Liver (tissue), 9 donors: ENCODE data around the gene TEAD2. TPM values are rescaled to one million over a fixed set of nuclear protein-coding genes. Genes with fewer than 3 reads are reported as not detected.

Source experiments
- DNase-seq: peaks from one replicate; pipeline ENCODE4 v3.0.0-alpha.2; 2017; ENCODE audit warnings: low spot score
- H3K27ac ChIP-seq, 2 donors: one replicate each; pipeline ENCODE4 v1.7.0; 2013; ENCODE audit warnings: inconsistent platforms in 2 of 2, low read length in 2 of 2, control low read depth in 1 of 2, low read depth in 1 of 2, mild to moderate bottlenecking in 1 of 2
- H3K27me3 ChIP-seq, 4 donors: one replicate each; pipeline versions ENCODE4 v1.6.1 to v1.7.0; 2013; ENCODE audit warnings: low read length in 3 of 4, inconsistent platforms in 1 of 4, mild to moderate bottlenecking in 1 of 4, moderate library complexity in 1 of 4; ENCODE audit not compliant: control insufficient read depth in 4 of 4, insufficient read depth in 4 of 4
- H3K36me3 ChIP-seq, 4 donors: one replicate each; pipeline versions ENCODE4 v1.6.1 to v1.7.0; 2013; ENCODE audit warnings: low read length in 3 of 4, mild to moderate bottlenecking in 3 of 4, low read depth in 1 of 4, moderate library complexity in 1 of 4; ENCODE audit not compliant: control insufficient read depth in 4 of 4, insufficient read depth in 3 of 4
- H3K4me1 ChIP-seq, 4 donors: one replicate each; pipeline versions ENCODE4 v1.6.1 to v1.7.0; 2013; ENCODE audit warnings: low read length in 3 of 4, mild to moderate bottlenecking in 3 of 4, moderate library complexity in 1 of 4; ENCODE audit not compliant: control insufficient read depth in 4 of 4, insufficient read depth in 4 of 4
- H3K4me3 ChIP-seq, 3 donors: one replicate each; pipeline versions ENCODE4 v1.6.1 to v1.7.0; 2013; ENCODE audit warnings: low read length in 3 of 3, control low read depth in 1 of 3, low read depth in 1 of 3, mild to moderate bottlenecking in 1 of 3
- H3K9ac ChIP-seq, 2 donors: one replicate each; pipeline ENCODE4 v1.7.0; 2013; ENCODE audit warnings: low read length in 2 of 2, mild to moderate bottlenecking in 2 of 2, moderate library complexity in 2 of 2, control low read depth in 1 of 2, low read depth in 1 of 2
- H3K9me3 ChIP-seq, 4 donors: one replicate each; pipeline versions ENCODE4 v1.6.1 to v1.7.0; 2013; ENCODE audit warnings: low read length in 3 of 4; ENCODE audit not compliant: control insufficient read depth in 4 of 4
- FOXA2 ChIP-seq: IDR thresholded peaks from 2 replicates; pipeline ENCODE4 v1.6.1; 2016; ENCODE audit warnings: antibody characterized with exemption
- MAX ChIP-seq: IDR thresholded peaks from 2 replicates; pipeline ENCODE4 v1.6.1; 2016; ENCODE audit warnings: antibody characterized with exemption
- NR2F2 ChIP-seq: IDR thresholded peaks from 2 replicates; pipeline ENCODE4 v1.6.1; 2016; ENCODE audit warnings: antibody characterized with exemption
- RAD21 ChIP-seq, 2 donors: IDR thresholded peaks; 2 replicates each; pipeline ENCODE4 v1.6.1; 2016; ENCODE audit warnings: antibody characterized with exemption in 2 of 2, mild to moderate bottlenecking in 2 of 2
- RXRA ChIP-seq, 2 donors: IDR thresholded peaks; 2 replicates each; pipeline ENCODE4 v1.6.1; 2017 to 2018; ENCODE audit warnings: antibody characterized with exemption in 2 of 2, mild to moderate bottlenecking in 1 of 2
- WGBS: extraction: QIAGEN DNeasy Blood & Tissue Kit; methylation state at CpG from one replicate; pipeline ENCODE4 v1.1.7; 2013; 5-methylcytosine and 5-hydroxymethylcytosine counted together
- polyA plus RNA-seq, 2 donors: library from polyadenylated mRNA; stranded (reverse) in 1 of 2; unstranded in 1 of 2; fragments of 200-250 nt in 1 of 2; fragments of >200 nt in 1 of 2; fragmentation: Nextera tagmentation in 1 of 2; extraction: Ambion mirVana in 1 of 2; gene quantifications; one replicate each; pipeline versions ENCODE4 v1.2.1 to v1.2.3, GENCODE V29; 2013 to 2015
- total RNA-seq, 2 donors: library from RNA; depleted of rRNA; stranded (reverse); fragments of >200 nt; gene quantifications; one replicate each; pipeline ENCODE4 v1.2.3, GENCODE V29; 2014
- TF ChIP-seq, protein P1 (sequence below): IDR thresholded peaks from 2 replicates; pipeline ENCODE4 v1.6.1; 2016; ENCODE audit warnings: antibody characterized with exemption
- TF ChIP-seq, protein P2 (sequence below): IDR thresholded peaks from 2 replicates; pipeline ENCODE4 v1.6.1; 2016; ENCODE audit warnings: antibody characterized with exemption
- TF ChIP-seq, protein P3 (sequence below): IDR thresholded peaks from 2 replicates; pipeline ENCODE4 v1.6.1; 2016; ENCODE audit warnings: antibody characterized with exemption, mild to moderate bottlenecking
- donor health status: healthy.
- donor health status: healthy.
- donor health status: healthy.
- donor health status: healthy.
- donor health status: healthy.

The TEAD2 gene
- total and polyA plus RNA-seq, 4 donors: 3.3 to 8.1 (median 4.4) TPM

GRCh38 chr19:49337267-49338022 is 24.8 kb downstream of the TEAD2 start:
- Histone ChIP-seq H3K4me3 (no peak overlapping the region), H3K9ac (no peak overlapping the region), H3K9me3 (no peaks in the 10 kb centered on the region), H3K36me3 (peaks cover 0 to 1% (median 0%) of the 10 kb centered on the region in 4 donors), H3K27me3 (no peaks in the 10 kb centered on the region), H3K4me1 (peaks cover 2 to 24% (median 11%) of the 10 kb centered on the region in 4 donors), H3K27ac (no peak overlapping the region)
- TF ChIP-seq, protein P1, sequence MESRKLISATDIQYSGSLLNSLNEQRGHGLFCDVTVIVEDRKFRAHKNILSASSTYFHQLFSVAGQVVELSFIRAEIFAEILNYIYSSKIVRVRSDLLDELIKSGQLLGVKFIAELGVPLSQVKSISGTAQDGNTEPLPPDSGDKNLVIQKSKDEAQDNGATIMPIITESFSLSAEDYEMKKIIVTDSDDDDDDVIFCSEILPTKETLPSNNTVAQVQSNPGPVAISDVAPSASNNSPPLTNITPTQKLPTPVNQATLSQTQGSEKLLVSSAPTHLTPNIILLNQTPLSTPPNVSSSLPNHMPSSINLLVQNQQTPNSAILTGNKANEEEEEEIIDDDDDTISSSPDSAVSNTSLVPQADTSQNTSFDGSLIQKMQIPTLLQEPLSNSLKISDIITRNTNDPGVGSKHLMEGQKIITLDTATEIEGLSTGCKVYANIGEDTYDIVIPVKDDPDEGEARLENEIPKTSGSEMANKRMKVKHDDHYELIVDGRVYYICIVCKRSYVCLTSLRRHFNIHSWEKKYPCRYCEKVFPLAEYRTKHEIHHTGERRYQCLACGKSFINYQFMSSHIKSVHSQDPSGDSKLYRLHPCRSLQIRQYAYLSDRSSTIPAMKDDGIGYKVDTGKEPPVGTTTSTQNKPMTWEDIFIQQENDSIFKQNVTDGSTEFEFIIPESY: no peak
- TF ChIP-seq FOXA2 (no peak), MAX (no peak)
- 90% methylated on average over 19 of the region's 19 CpGs for WGBS
- no peak for DNase-seq

DNA sequence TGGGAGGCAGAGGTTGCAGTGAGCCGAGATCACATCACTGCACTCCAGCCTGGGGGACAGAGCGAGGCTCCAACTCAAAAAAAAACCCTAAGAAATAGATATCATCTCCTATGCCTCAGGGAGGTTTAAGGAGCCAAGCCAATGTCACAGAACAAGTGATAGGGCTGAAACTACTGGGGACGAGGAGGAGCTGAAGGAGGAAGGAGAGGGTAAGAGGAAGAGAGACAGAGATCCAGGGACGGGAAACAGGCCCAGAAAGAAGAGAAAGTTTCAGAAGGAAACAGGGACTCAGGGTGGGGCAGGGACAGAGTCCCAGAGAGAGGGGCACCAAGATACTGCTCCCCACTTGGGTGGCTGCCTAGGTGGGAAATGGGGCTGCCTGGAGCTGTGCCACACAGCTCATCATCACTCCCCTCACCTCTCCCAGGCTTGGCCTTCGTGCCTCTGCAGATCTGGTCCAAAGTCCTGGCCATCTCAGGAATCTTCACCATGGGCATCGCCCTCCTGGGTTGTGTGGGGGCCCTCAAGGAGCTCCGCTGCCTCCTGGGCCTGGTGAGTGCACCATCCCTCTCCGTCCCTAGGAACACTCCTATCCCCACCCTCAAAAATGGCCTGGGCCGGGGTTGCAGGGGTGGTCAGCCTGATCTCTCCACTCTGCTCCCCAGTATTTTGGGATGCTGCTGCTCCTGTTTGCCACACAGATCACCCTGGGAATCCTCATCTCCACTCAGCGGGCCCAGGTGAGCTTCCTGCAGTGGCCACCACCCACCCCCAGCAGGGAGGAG is 25.5 kb downstream of the TEAD2 start:
- H3K4me1 ChIP-seq: peaks cover 2 to 29% (median 12%) of the 10 kb centered on the region in 4 donors

GRCh38 chr19:49335784-49336481 is 26.3 kb downstream of the TEAD2 start:
- WGBS: 85% methylated on average over 14 of the region's 14 CpGs
- Histone ChIP-seq H3K36me3 (no peaks in the 10 kb centered on the region), H3K4me3 (peak overlapping the region in 1 of 3 donors; percentile 8), H3K4me1 (peaks cover 2 to 30% (median 13%) of the 10 kb centered on the region in 4 donors), H3K27me3 (no peaks in the 10 kb centered on the region), H3K27ac (peak overlapping the region; percentile 27 to 33), H3K9ac (no peak overlapping the region), H3K9me3 (no peaks in the 10 kb centered on the region)
- no peak for TF ChIP-seq RAD21 (IDR thresholded peaks at IDR 0.05)
- TF ChIP-seq RXRA (IDR thresholded peaks at IDR 0.05): no peak
- TF ChIP-seq NR2F2: no peak
- TF ChIP-seq, protein P2, sequence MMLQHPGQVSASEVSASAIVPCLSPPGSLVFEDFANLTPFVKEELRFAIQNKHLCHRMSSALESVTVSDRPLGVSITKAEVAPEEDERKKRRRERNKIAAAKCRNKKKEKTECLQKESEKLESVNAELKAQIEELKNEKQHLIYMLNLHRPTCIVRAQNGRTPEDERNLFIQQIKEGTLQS: no peak
- TF ChIP-seq, protein P3, sequence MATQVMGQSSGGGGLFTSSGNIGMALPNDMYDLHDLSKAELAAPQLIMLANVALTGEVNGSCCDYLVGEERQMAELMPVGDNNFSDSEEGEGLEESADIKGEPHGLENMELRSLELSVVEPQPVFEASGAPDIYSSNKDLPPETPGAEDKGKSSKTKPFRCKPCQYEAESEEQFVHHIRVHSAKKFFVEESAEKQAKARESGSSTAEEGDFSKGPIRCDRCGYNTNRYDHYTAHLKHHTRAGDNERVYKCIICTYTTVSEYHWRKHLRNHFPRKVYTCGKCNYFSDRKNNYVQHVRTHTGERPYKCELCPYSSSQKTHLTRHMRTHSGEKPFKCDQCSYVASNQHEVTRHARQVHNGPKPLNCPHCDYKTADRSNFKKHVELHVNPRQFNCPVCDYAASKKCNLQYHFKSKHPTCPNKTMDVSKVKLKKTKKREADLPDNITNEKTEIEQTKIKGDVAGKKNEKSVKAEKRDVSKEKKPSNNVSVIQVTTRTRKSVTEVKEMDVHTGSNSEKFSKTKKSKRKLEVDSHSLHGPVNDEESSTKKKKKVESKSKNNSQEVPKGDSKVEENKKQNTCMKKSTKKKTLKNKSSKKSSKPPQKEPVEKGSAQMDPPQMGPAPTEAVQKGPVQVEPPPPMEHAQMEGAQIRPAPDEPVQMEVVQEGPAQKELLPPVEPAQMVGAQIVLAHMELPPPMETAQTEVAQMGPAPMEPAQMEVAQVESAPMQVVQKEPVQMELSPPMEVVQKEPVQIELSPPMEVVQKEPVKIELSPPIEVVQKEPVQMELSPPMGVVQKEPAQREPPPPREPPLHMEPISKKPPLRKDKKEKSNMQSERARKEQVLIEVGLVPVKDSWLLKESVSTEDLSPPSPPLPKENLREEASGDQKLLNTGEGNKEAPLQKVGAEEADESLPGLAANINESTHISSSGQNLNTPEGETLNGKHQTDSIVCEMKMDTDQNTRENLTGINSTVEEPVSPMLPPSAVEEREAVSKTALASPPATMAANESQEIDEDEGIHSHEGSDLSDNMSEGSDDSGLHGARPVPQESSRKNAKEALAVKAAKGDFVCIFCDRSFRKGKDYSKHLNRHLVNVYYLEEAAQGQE: no peak
- no peak for DNase-seq

More for the DNA sequence above, 25.5 kb downstream of the TEAD2 start:
- TF ChIP-seq, protein P2: no peak
- WGBS: 91% methylated on average over 10 of the region's 10 CpGs
- Histone ChIP-seq H3K27me3 (no peaks in the 10 kb centered on the region), H3K4me3 (no peak overlapping the region), H3K9ac (no peak overlapping the region), H3K36me3 (peaks cover 0 to 1% (median 0%) of the 10 kb centered on the region in 4 donors), H3K9me3 (no peaks in the 10 kb centered on the region), H3K27ac (no peak overlapping the region)
- DNase-seq: no peak
